Sigmoid colon (tissue), 7 donors: ENCODE data around the gene SHCBP1. TPM values are rescaled to one million over a fixed set of nuclear protein-coding genes. Genes with fewer than 3 reads are reported as not detected.

Experiments used
- DNase-seq: peaks from one replicate; pipeline ENCODE4 v3.0.0-alpha.2; 2019
- H3K27ac ChIP-seq, 4 donors: fragments of 200-600 bp; sonication (generic); one replicate each; pipeline ENCODE4 v1.5.1; 2016 to 2019; ENCODE audit warnings: mild to moderate bottlenecking in 1 of 4
- H3K27me3 ChIP-seq, 3 donors: fragments of 200-600 bp; sonication (generic); one replicate each; pipeline ENCODE4 v1.5.1; 2019; ENCODE audit warnings: mild to moderate bottlenecking in 1 of 3
- H3K36me3 ChIP-seq, 4 donors: fragments of 200-600 bp; sonication (generic); one replicate each; pipeline ENCODE4 v1.5.1; 2016 to 2019
- H3K4me1 ChIP-seq, 4 donors: fragments of 200-600 bp; sonication (generic); one replicate each; pipeline ENCODE4 v1.5.1; 2017 to 2019
- H3K4me3 ChIP-seq, 4 donors: fragments of 200-600 bp; sonication (generic); one replicate each; pipeline ENCODE4 v1.5.1; 2017 to 2019; ENCODE audit warnings: mild to moderate bottlenecking in 2 of 4, moderate library complexity in 1 of 4
- H3K9me3 ChIP-seq, 4 donors: fragments of 200-600 bp in 3 of 4; sonication (generic) in 3 of 4; one replicate each; pipeline versions ENCODE4 v1.5.1 to v1.6.1; 2013 to 2019
- CTCF ChIP-seq, 4 experiments: fragments of 450-650 bp in 3 of 4; fragments of 200-600 bp in 1 of 4; IDR thresholded peaks; one replicate each; pipeline ENCODE4 v1.5.1; 2016 to 2019; ENCODE audit warnings: antibody characterized with exemption in 4 of 4, mild to moderate bottlenecking in 3 of 4, moderate library complexity in 2 of 4
- EP300 ChIP-seq, 4 donors: sonication (generic); formaldehyde crosslinking; IDR thresholded peaks; one replicate each; pipeline ENCODE4 v1.6.1; 2017; ENCODE audit warnings: antibody characterized with exemption in 4 of 4
- POLR2A ChIP-seq, 2 donors: fragments of 450-650 bp; IDR thresholded peaks; one replicate each; pipeline ENCODE4 v1.6.1; 2016; ENCODE audit warnings: antibody characterized with exemption in 2 of 2, mild to moderate bottlenecking in 2 of 2, moderate library complexity in 2 of 2
- POLR2AphosphoS5 ChIP-seq, 4 donors: sonication (generic); formaldehyde crosslinking; IDR thresholded peaks; one replicate each; pipeline ENCODE4 v1.6.1; 2017; ENCODE audit warnings: antibody characterized with exemption in 4 of 4
- WGBS, 2 donors: extraction: QIAGEN DNeasy Blood & Tissue Kit; methylation state at CpG; one replicate each; pipeline ENCODE4 v1.1.7; 2013; 5-methylcytosine and 5-hydroxymethylcytosine counted together
- intact Hi-C: fragments of 100-400 bp; cut with DNase I; formaldehyde crosslinking; loops from one replicate; pipeline ENCODE4 v1.15.1; 2023
- polyA plus RNA-seq, 3 donors: library from polyadenylated mRNA; stranded (reverse); fragments of 200-250 nt; gene quantifications; one replicate each; pipeline ENCODE4 v1.2.3, GENCODE V29; 2013
- total RNA-seq, 4 donors: library from RNA; depleted of rRNA; stranded (reverse); fragments of >200 nt; gene quantifications; one replicate each; pipeline ENCODE4 v1.1.0, GENCODE V29; 2016
- donor health status: healthy with polysubstance abuse.
- donor health status: Bipolar disorder and iron deficiency.
- donor health status: healthy.

Gene SHCBP1
- total and polyA plus RNA-seq, 7 donors, result 0.36 to 6.8 (median 0.66) TPM

- 30 to 59% methylated on average over 2 of the region's 2 CpGs for WGBS, 2 donors
- H3K27ac ChIP-seq, result no peak overlapping the region
- no peak for DNase-seq
- TF ChIP-seq POLR2A (IDR thresholded peaks at IDR 0.05) (no peak), CTCF (IDR thresholded peaks at IDR 0.05) (no peak), POLR2AphosphoS5 (IDR thresholded peaks at IDR 0.05) (no peak), EP300 (IDR thresholded peaks at IDR 0.05) (no peak)
- H3K9me3 ChIP-seq, result peaks cover 0 to 5% (median 0%) of the 10 kb centered on the region in 4 donors
- H3K36me3 ChIP-seq, result no peaks in the 10 kb centered on the region
- intact Hi-C loops, result no loop called here
- no peaks in the 10 kb centered on the region for H3K4me1 ChIP-seq
- H3K4me3 ChIP-seq, result no peak overlapping the region
- no peaks in the 10 kb centered on the region for H3K27me3 ChIP-seq
Measured at GRCh38 chr16:46583036-46583435, 38.1 kb downstream of the SHCBP1 start.

DNA sequence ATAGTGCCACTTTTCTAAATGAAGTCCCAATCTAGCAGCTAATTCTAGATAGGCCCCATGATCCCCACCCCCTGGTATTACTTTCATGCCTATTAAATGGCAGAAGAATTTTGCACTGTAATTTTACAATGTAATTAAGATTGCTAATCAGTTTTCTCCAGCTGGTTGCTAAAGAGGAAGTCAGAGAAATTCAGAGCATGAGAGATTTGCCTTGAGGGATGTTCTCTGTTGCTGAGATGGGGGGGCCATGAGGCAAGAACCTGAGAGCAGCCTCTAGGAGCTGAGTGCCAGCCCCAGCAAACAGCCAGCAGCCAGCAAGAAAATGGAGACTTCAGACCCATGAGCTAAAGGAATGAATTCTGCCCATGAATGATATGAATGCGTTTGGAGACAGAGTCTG is 38.9 kb downstream of the SHCBP1 start:
- Histone ChIP-seq H3K4me3 (no peak overlapping the region), H3K27ac (no peak overlapping the region), H3K27me3 (no peaks in the 10 kb centered on the region), H3K9me3 (peaks cover 0 to 5% (median 0%) of the 10 kb centered on the region in 4 donors), H3K4me1 (no peaks in the 10 kb centered on the region), H3K36me3 (no peaks in the 10 kb centered on the region)
- intact Hi-C loops, result no loop called here
- 92 to 97% methylated on average over 1 of the region's 1 CpG for WGBS, 2 donors
- TF ChIP-seq POLR2AphosphoS5 (IDR thresholded peaks at IDR 0.05) (no peak), POLR2A (IDR thresholded peaks at IDR 0.05) (no peak), EP300 (IDR thresholded peaks at IDR 0.05) (no peak), CTCF (IDR thresholded peaks at IDR 0.05) (no peak)
- DNase-seq, result no peak

GRCh38 chr16:46577988-46578579 is 43.1 kb downstream of the SHCBP1 start:
- H3K9me3 ChIP-seq, result no peaks in the 10 kb centered on the region
- no peaks in the 10 kb centered on the region for H3K4me1 ChIP-seq
- WGBS, 2 donors, result 98 to 99% methylated on average over 3 of the region's 3 CpGs
- no peaks in the 10 kb centered on the region for H3K36me3 ChIP-seq
- H3K27ac ChIP-seq, result no peak overlapping the region
- intact Hi-C loops, result no loop called here
- no peaks in the 10 kb centered on the region for H3K27me3 ChIP-seq
- H3K4me3 ChIP-seq, result no peak overlapping the region
- DNase-seq, result no peak
- TF ChIP-seq EP300 (IDR thresholded peaks at IDR 0.05) (no peak), POLR2A (IDR thresholded peaks at IDR 0.05) (no peak), CTCF (IDR thresholded peaks at IDR 0.05) (no peak), POLR2AphosphoS5 (IDR thresholded peaks at IDR 0.05) (no peak)

- intact Hi-C loops, result no loop called here
- Histone ChIP-seq H3K36me3 (no peaks in the 10 kb centered on the region), H3K9me3 (no peaks in the 10 kb centered on the region), H3K27me3 (no peaks in the 10 kb centered on the region), H3K27ac (no peak overlapping the region), H3K4me3 (no peak overlapping the region), H3K4me1 (no peaks in the 10 kb centered on the region)
- DNase-seq, result no peak
- no peak for TF ChIP-seq POLR2AphosphoS5 (IDR thresholded peaks at IDR 0.05)
- no peak for TF ChIP-seq CTCF (IDR thresholded peaks at IDR 0.05)
- no peak for TF ChIP-seq POLR2A (IDR thresholded peaks at IDR 0.05)
- no peak for TF ChIP-seq EP300 (IDR thresholded peaks at IDR 0.05)
- 86 to 88% methylated on average over 13 of the region's 13 CpGs for WGBS, 2 donors
Measured at GRCh38 chr16:46573834-46574159, 47.4 kb downstream of the SHCBP1 start.
